HEK293 (cell line): Measurements from ENCODE around the gene MBNL2.

Experiments
- BCL11A ChIP-seq: fragments of 450-650 bp; formaldehyde crosslinking; IDR thresholded peaks from 2 replicates; pipeline ENCODE4 v1.5.1; 2016; ENCODE audit warnings: low read depth, missing biosample characterization, missing genetic modification characterization
- CTCF ChIP-seq: fragments of 450-650 bp; formaldehyde crosslinking; IDR thresholded peaks from 2 replicates; pipeline ENCODE4 v1.5.1; 2016; ENCODE audit warnings: missing biosample characterization, missing genetic modification characterization
- HIC1 ChIP-seq: fragments of 450-650 bp; formaldehyde crosslinking; IDR thresholded peaks from 2 replicates; pipeline ENCODE4 v1.5.1; 2016; ENCODE audit warnings: missing biosample characterization, missing genetic modification characterization
- KLF17 ChIP-seq: fragments of 450-650 bp; formaldehyde crosslinking; IDR thresholded peaks from 2 replicates; pipeline ENCODE4 v1.5.1; 2016; ENCODE audit warnings: missing biosample characterization, missing genetic modification characterization
- REPIN1 ChIP-seq: fragments of 450-650 bp; formaldehyde crosslinking; IDR thresholded peaks from 2 replicates; pipeline ENCODE4 v1.5.1; 2017; ENCODE audit warnings: missing biosample characterization, missing genetic modification characterization, low read depth
- REST ChIP-seq: fragments of 450-650 bp; formaldehyde crosslinking; IDR thresholded peaks from 2 replicates; pipeline ENCODE4 v1.5.1; 2016; ENCODE audit warnings: missing biosample characterization, missing genetic modification characterization
- YY1 ChIP-seq: fragments of 450-650 bp; formaldehyde crosslinking; IDR thresholded peaks from 2 replicates; pipeline ENCODE4 v1.5.1; 2018; ENCODE audit warnings: missing biosample characterization, missing genetic modification characterization
- ZBTB11 ChIP-seq: fragments of 450-650 bp; formaldehyde crosslinking; conservative IDR thresholded peaks from 2 replicates; pipeline ENCODE4 v1.5.1; 2016; ENCODE audit warnings: low read depth, missing biosample characterization, missing genetic modification characterization
- ZEB2 ChIP-seq: fragments of 450-650 bp; formaldehyde crosslinking; IDR thresholded peaks from 2 replicates; pipeline ENCODE4 v1.5.1; 2016; ENCODE audit warnings: missing biosample characterization, missing genetic modification characterization
- ZFHX2 ChIP-seq: fragments of 450-650 bp; formaldehyde crosslinking; conservative IDR thresholded peaks from 2 replicates; pipeline ENCODE4 v1.5.1; 2016; ENCODE audit warnings: missing biosample characterization, missing genetic modification characterization
- ZNF223 ChIP-seq: fragments of 450-650 bp; formaldehyde crosslinking; IDR thresholded peaks from 2 replicates; pipeline ENCODE4 v1.5.1; 2016; ENCODE audit warnings: missing biosample characterization, missing genetic modification characterization
- ZNF23 ChIP-seq: fragments of 450-650 bp; formaldehyde crosslinking; IDR thresholded peaks from 2 replicates; pipeline ENCODE4 v1.5.1; 2016; ENCODE audit warnings: missing biosample characterization, missing genetic modification characterization, borderline replicate concordance
- ZNF292 ChIP-seq: fragments of 450-650 bp; formaldehyde crosslinking; IDR thresholded peaks from 2 replicates; pipeline ENCODE4 v1.5.1; 2016; ENCODE audit warnings: low read depth, missing biosample characterization, missing genetic modification characterization, borderline replicate concordance
- ZNF791 ChIP-seq: fragments of 450-650 bp; formaldehyde crosslinking; IDR thresholded peaks from 2 replicates; pipeline ENCODE4 v1.5.1; 2016; ENCODE audit warnings: missing biosample characterization, missing genetic modification characterization

GRCh38 chr13:97194479-97194878 lies 27.7 kb upstream of the MBNL2 start:
- TF ChIP-seq CTCF (tag by site-specific recombination) (no peak), ZNF791 (tag by site-specific recombination) (no peak), YY1 (tag by site-specific recombination) (no peak), ZFHX2 (tag by site-specific recombination) (no peak), HIC1 (no peak), ZNF223 (tag by site-specific recombination) (no peak), ZEB2 (tag by site-specific recombination) (no peak), ZNF292 (tag by site-specific recombination) (no peak), KLF17 (no peak), ZNF23 (tag by site-specific recombination) (no peak), REST (tag by site-specific recombination) (no peak), ZBTB11 (no peak), REPIN1 (tag by site-specific recombination) (no peak), BCL11A (tag by site-specific recombination) (no peak)
